Calu3 (cell line): ENCODE results near the gene GRK5. TPM values are rescaled to one million over a fixed set of nuclear protein-coding genes. Genes with fewer than 3 reads are reported as not detected.

Source experiments
- BruUV-seq: library from RNA; stranded (reverse); fragments of 400-500 nt; replicated peaks from 2 replicates; lab custom pipeline; 2021; lab: Mats Ljungman, UMichigan
- CTCF ChIA-PET: fragments of 300-600 bp; sonication (Branson Sonifier 250); formaldehyde crosslinking; loops from one replicate; lab custom pipeline; 2022; ENCODE audit warnings: antibody characterized with exemption; lab: Charles Lee
- DNase-seq: peaks from one replicate; pipeline ENCODE4 v3.0.0; 2022
- H3K27ac Mint-ChIP-seq: one replicate; pipeline ENCODE4 v1.8.0; 2022; ENCODE audit warnings: mixed read lengths; ENCODE audit not compliant: unreplicated experiment
- H3K27me3 Mint-ChIP-seq: one replicate; pipeline ENCODE4 v1.8.0; 2022; ENCODE audit warnings: mixed read lengths; ENCODE audit not compliant: unreplicated experiment
- H3K36me3 Mint-ChIP-seq: one replicate; pipeline ENCODE4 v1.8.0; 2022; ENCODE audit warnings: mild to moderate bottlenecking, moderate library complexity, mixed read lengths; ENCODE audit not compliant: insufficient read depth, unreplicated experiment
- H3K4me1 Mint-ChIP-seq: one replicate; pipeline ENCODE4 v1.8.0; 2022; ENCODE audit warnings: mild to moderate bottlenecking, low read depth, mixed read lengths; ENCODE audit not compliant: unreplicated experiment
- H3K4me3 Mint-ChIP-seq: one replicate; pipeline ENCODE4 v1.8.0; 2022; ENCODE audit warnings: mild to moderate bottlenecking, low read depth, moderate library complexity, mixed read lengths; ENCODE audit not compliant: unreplicated experiment
- H3K9me3 Mint-ChIP-seq: one replicate; pipeline ENCODE4 v1.8.0; 2022; ENCODE audit warnings: low read depth, mixed read lengths; ENCODE audit not compliant: unreplicated experiment
- CTCF ChIP-seq: fragments of 200-600 bp; IDR thresholded peaks from one replicate; pipeline ENCODE4 v1.8.0; 2022; ENCODE audit warnings: antibody characterized with exemption; ENCODE audit not compliant: unreplicated experiment
- intact Hi-C: fragments of 100-400 bp; cut with micrococcal nuclease; formaldehyde crosslinking; loops from one replicate; pipeline ENCODE4 v1.10.0; 2022; ENCODE audit not compliant: unreplicated experiment
- total RNA-seq: library from RNA; stranded (reverse); gene quantifications from 2 replicates; pipeline ENCODE4 v1.2.3, GENCODE V29; 2022

GRK5 gene
- total RNA-seq, 1 experiment from 2014 or later, result 4.4 TPM

DNA sequence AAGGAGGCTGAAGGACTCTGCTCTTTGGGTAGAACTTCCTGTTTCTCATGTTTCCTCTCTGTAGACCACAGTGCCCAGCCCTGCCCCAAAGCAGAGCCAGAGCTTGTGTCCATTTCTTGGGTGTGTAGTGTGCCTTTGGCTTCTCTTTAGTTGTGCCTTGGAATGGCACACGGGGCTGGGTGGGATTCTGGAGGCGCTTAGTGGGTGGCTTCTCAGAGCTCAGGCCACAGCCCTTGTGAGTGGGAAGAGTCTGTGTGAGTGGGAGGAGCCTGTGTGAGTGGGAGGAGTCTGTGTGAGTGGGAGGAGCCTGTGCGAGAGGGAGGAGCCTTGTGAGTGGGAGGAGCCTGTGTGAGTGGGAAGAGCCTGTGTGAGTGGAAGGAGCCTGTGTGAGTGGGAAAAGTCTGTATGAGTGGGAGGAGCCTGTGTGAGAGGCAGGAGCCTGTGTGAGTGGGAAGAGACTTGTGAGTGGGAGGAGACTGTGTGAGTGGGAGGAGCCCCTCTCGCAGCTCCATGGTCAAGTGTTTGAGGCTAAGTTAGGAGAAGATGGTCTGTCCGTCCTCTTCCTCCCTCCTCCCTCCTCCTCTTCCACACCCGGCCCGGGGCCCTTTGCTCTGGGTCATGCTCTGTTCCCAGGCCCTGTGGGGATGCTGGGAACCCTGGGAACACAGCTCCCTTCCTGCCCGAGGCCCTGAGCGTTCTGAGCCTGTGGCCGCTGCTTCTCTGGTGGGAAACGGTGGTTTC lies 153.0 kb downstream of the GRK5 start:
- Mint-ChIP-seq H3K36me3 (peaks cover 4% of the 10 kb centered on the region), H3K9me3 (peaks cover 9% of the 10 kb centered on the region), H3K4me1 (no peaks in the 10 kb centered on the region), H3K27me3 (no peaks in the 10 kb centered on the region), H3K27ac (no peak overlapping the region), H3K4me3 (no peak overlapping the region)
- intact Hi-C loops, result no loop called here
- TF ChIP-seq CTCF, result no peak
- CTCF ChIA-PET, result no interaction called here
- no peak for DNase-seq
- BruUV-seq, result no TSS peak

DNA sequence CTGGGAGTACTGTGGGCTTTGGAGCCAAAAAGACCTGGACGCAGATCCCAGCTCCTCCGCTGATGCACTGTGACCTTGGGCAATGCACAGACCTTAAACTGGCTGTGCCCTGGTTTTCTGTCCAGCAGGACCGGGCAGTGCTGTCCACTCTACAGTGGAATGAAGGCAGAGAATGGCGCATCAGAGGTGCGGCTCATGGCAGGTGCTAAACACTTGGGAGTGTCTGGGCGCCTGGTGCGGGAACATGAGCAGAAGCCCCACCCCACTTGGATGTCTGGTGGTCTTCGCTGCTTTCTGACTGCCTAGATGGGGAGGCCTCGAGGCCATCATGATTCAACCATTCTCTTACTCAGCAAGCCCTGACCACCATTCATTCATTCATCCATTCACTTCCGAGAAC lies 153.7 kb downstream of the GRK5 start:
- no peak for DNase-seq
- BruUV-seq, result no TSS peak
- no peaks in the 10 kb centered on the region for H3K4me1 Mint-ChIP-seq
- H3K27ac Mint-ChIP-seq, result no peak overlapping the region
- intact Hi-C loops, result no loop called here
- peaks cover 4% of the 10 kb centered on the region for H3K36me3 Mint-ChIP-seq
- H3K27me3 Mint-ChIP-seq, result no peaks in the 10 kb centered on the region
- H3K4me3 Mint-ChIP-seq, result no peak overlapping the region
- peaks cover 4% of the 10 kb centered on the region for H3K9me3 Mint-ChIP-seq
- CTCF ChIA-PET, result no interaction called here
- TF ChIP-seq CTCF, result no peak

- no peak overlapping the region for H3K27ac Mint-ChIP-seq
- H3K4me3 Mint-ChIP-seq, result no peak overlapping the region
- intact Hi-C loops, result no loop called here
- no peaks in the 10 kb centered on the region for H3K27me3 Mint-ChIP-seq
- no TSS peak for BruUV-seq
- CTCF ChIA-PET, result interaction anchor here (0.6 kb wide), 1 partner anchor 17 kb away, joined by 3 read pairs; no protein-coding TSS in a partner anchor
- no peak for DNase-seq
- H3K36me3 Mint-ChIP-seq, result peaks cover 4% of the 10 kb centered on the region
- TF ChIP-seq CTCF, result no peak
- peaks cover 3% of the 10 kb centered on the region for H3K9me3 Mint-ChIP-seq
- H3K4me1 Mint-ChIP-seq, result no peaks in the 10 kb centered on the region
Observed at GRCh38 chr10:119362122-119362521, 154.8 kb downstream of the GRK5 start.

DNA sequence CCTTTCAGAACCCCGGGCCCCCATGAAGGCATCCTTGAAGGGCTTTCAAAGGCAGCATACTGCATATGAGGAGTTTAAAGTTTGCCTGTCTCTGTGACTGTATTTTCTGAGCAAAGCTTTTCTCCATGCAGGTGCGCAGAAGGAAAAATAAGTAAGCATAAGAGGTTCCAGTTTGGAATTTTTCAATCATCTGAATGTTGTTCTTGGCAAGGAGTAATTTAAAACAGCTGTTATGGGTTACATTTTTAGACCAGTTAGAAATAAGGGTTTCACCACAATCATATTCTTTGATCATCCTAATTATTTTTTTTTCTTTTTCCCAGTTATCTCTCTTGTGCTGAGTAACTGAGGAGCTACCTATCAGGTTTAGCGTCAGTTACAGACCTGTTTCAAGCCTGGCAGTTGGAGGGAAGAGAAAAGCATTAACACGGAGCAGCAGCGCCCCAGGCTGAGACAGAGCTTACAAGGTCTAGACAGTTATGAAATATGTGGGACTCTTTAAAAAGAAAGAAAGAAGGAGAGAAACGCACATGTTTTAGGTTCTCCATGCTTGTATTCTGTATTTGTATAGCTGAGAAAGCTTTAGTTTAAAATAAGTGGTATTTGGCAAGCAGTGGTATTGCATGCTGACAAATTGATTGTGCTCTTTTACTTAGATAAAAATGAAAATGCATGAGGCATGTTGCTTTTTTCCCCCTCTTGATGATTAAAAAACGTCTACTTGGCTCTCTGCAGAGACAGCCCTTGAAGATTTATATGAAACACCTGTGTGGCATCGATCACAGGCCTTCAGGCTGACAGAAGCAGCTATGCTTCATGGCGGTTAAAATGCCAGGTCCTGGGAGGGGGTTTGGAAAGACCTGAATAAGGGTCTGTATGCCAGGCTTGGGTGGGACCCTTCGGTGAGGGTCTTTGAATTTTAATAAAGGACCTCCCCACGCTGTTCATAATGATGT lies 157.6 kb downstream of the GRK5 start:
- no peak overlapping the region for H3K4me3 Mint-ChIP-seq
- no peak for DNase-seq
- peaks cover 3% of the 10 kb centered on the region for H3K9me3 Mint-ChIP-seq
- intact Hi-C loops, result no loop called here
- peaks cover 4% of the 10 kb centered on the region for H3K36me3 Mint-ChIP-seq
- no peaks in the 10 kb centered on the region for H3K4me1 Mint-ChIP-seq
- H3K27me3 Mint-ChIP-seq, result peaks cover 3% of the 10 kb centered on the region
- no peak overlapping the region for H3K27ac Mint-ChIP-seq
- no peak for TF ChIP-seq CTCF
- CTCF ChIA-PET, result interaction anchor here (0.6 kb wide), 1 partner anchor 23 kb away, joined by 5 read pairs; no protein-coding TSS in a partner anchor
- BruUV-seq, result no TSS peak
